Mucosa of stomach (tissue), 1 donor: ENCODE data around the gene PRRT2.
"Not testable (repeated sequence)": the region's sequence is repeated elsewhere in the genome, so short reads cannot be mapped to it uniquely, and the experiment has no call there.

Source experiments
- H3K27me3 ChIP-seq: one replicate; pipeline ENCODE4 v1.7.0; 2013; ENCODE audit warnings: mild to moderate bottlenecking, low read length; ENCODE audit not compliant: control insufficient read depth, insufficient read depth
- H3K36me3 ChIP-seq: one replicate; pipeline ENCODE4 v1.7.0; 2013; ENCODE audit warnings: low read length; ENCODE audit not compliant: control insufficient read depth, insufficient read depth
- H3K4me1 ChIP-seq: one replicate; pipeline ENCODE4 v1.7.0; 2013; ENCODE audit warnings: mild to moderate bottlenecking, low read length; ENCODE audit not compliant: control insufficient read depth, insufficient read depth
- H3K4me3 ChIP-seq: one replicate; pipeline ENCODE4 v1.7.0; 2013; ENCODE audit warnings: low read length
- H3K9ac ChIP-seq: one replicate; pipeline ENCODE4 v1.7.0; 2013; ENCODE audit warnings: mild to moderate bottlenecking, low read length, moderate library complexity
- H3K9me3 ChIP-seq: one replicate; pipeline ENCODE4 v1.7.0; 2013; ENCODE audit warnings: mild to moderate bottlenecking, low read length, moderate library complexity; ENCODE audit not compliant: control insufficient read depth
- donor health status: Pancreatic carcinoma.

PRRT2 gene

DNA sequence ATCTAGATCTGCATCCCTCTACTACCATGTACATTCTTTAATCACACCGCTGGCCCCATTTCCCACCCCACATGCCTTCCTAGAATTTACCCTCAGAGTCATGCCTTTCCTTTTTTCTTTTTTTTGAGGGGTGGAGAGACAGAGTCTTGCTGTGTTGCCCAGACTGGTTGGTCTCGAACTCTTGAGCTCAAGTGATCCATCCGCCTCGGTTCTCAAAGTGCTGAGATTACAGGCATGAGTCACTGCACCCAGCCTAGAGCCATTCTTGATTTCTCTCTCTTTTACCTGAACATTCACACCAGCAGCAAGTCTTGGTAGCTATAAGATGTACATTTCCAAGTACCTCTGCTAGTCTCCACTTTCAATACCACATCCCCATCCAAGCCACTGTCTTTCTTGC lies 6.1 kb downstream of the PRRT2 start:
- no peaks in the 10 kb centered on the region for H3K36me3 ChIP-seq
- no peaks in the 10 kb centered on the region for H3K9me3 ChIP-seq
- no peak overlapping the region for H3K9ac ChIP-seq
- no peak overlapping the region for H3K4me3 ChIP-seq
- H3K4me1 ChIP-seq, result peaks cover 52% of the 10 kb centered on the region
- peaks cover 12% of the 10 kb centered on the region for H3K27me3 ChIP-seq

DNA sequence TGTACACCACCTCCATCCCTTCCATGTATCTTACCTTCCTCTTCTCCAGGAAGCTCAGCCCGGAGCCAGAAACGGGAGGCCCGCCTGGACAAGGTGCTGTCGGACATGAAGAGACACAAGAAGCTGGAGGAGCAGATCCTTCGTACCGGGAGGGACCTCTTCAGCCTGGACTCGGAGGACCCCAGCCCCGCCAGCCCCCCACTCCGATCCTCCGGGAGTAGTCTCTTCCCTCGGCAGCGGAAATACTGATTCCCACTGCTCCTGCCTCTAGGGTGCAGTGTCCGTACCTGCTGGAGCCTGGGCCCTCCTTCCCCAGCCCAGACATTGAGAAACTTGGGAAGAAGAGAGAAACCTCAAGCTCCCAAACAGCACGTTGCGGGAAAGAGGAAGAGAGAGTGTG lies 7.5 kb downstream of the PRRT2 start:
- Histone ChIP-seq H3K4me1 (peaks cover 63% of the 10 kb centered on the region), H3K36me3 (no peaks in the 10 kb centered on the region), H3K4me3 (peak overlapping the region; percentile 79), H3K27me3 (no peaks in the 10 kb centered on the region), H3K9ac (peak overlapping the region; percentile 76), H3K9me3 (no peaks in the 10 kb centered on the region)

DNA sequence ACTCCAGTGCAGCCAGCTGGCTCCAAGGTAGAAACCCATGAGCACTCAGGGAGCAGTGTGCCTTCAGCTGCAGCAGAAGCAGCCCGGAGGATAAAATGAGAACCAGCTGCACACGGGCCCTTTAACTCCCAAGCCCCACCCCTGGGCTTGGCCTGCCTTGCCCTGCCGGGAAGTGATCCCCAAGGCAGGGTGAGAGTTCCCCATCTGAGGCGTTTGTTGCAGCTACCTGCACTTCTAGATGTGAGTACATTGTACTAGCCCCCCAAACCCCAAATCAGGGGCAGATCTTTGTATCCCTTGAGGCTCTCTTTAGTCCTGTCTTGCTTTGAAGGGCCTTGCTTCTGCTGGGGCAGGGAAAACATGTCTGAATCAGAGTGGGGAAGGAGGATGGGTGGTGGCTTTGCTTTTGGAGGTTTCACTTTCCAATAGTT lies 8.3 kb downstream of the PRRT2 start, which contains the start of gene MVP:
MVP (plus strand) TSS at position 192 of the 431 bp plus-strand sequence. CDS start 10,088 bp downstream, outside the sequence.
- H3K4me1 ChIP-seq, result peaks cover 63% of the 10 kb centered on the region
- H3K27me3 ChIP-seq, result no peaks in the 10 kb centered on the region
- H3K9ac ChIP-seq, result peak within 1 kb of the TSS; percentile 76
- H3K4me3 ChIP-seq, result peak within 1 kb of the TSS; percentile 79
- no peaks in the 10 kb centered on the region for H3K9me3 ChIP-seq
- no peaks in the 10 kb centered on the region for H3K36me3 ChIP-seq

DNA sequence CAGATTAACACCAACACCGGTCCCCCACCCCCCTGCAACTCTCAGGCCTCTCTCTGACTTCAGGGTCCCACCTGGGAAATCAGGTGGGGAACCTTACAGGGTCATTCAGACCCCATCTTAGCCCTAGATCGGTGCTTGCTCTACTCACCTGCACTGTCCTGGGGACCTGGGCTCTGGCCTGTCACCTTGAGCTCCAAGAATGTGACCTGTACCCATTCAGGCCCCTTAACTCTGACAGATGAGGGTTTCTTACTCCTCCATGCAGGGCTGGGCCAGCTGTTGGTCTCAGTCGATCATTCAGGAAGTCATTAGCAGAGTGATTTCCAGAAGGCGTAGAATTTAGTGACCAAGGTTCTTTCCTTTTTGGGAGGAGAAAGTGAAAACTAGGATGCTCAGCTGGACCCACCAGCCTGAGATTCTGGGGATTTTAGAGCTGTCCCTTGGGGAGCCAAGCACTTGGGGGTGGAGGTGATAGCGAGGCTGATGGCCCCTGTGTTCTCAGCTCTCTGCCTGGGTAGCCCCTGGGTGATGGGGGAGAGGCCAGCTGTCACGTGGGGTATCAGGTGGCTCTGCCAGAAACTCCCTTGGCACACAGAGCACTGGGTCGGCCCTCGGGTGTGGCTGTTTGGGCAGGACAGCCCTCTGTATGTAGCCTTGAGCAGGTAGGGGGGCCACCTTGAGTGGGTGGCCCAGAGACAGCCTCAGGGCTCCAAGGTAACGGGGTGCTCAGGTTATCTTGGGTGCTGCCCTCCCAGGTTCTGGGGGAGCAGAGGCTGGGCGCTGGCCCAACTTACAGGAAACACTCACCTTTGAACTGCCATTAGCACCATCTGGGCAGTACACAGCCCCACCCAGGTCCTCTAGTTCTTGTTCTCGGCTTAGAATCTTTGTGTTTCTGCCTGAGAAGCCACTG lies 9.0 kb downstream of the PRRT2 start:
- Histone ChIP-seq H3K4me3 (peak overlapping the region; percentile 79), H3K4me1 (peaks cover 69% of the 10 kb centered on the region), H3K9ac (peak overlapping the region; percentile 76), H3K9me3 (no peaks in the 10 kb centered on the region), H3K27me3 (no peaks in the 10 kb centered on the region), H3K36me3 (no peaks in the 10 kb centered on the region)

DNA sequence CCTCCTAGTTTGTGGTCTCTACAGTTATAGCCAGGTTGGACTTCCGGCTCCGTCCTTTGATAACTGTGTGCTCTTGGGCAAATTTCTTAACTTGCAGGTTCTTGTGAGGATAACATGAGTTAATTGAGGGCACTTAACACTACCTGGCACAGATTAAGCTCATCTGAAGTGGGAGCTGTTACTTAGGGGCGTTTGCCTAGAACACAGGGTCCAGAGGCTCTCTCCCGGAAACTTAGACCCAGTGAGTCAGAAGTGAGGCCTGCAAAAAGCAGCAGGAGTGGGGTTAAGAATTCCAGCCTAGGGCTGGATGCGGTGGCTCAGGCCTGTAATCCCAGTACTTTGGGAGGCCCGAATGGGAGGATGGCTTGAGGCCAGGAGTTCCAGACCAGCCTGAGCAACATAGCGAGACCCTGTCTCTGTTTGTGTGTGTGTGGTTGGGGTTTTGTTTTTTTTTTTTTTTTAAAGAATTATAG lies 9.7 kb downstream of the PRRT2 start:
- Histone ChIP-seq H3K4me3 (peak overlapping the region; percentile 79), H3K36me3 (no peaks in the 10 kb centered on the region), H3K27me3 (no peaks in the 10 kb centered on the region), H3K4me1 (peaks cover 74% of the 10 kb centered on the region), H3K9me3 (no peaks in the 10 kb centered on the region), H3K9ac (peak overlapping the region; percentile 76)

DNA sequence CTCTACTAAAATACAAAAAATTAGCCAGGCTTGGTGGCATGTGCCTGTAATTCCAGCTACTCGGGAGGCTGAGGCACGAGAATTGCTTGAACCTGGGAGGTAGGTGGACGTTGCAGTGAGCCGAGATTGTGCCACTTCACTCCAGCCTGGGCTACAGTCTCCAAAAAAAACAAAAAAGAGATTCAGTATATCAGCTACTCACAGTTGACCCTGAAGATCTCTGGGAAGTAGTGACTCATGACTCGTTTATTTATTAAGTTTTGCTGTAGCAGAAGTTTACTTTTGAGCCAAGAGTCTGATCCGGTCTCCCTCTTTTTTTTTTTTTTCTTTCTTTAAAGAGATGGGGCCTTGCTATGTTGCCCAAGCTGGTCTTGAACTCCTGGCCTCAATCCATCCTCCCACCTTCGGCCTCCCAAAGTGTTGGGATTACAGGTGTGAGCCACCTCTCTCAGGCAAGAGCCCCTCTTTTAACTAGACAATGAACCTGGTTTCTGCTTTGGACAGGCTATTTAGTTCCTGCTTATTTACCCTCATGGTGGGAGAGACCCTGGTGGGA lies 12.7 kb downstream of the PRRT2 start:
- Histone ChIP-seq H3K9me3 (no peaks in the 10 kb centered on the region), H3K9ac (peak overlapping the region; percentile 48), H3K4me1 (peaks cover 59% of the 10 kb centered on the region), H3K27me3 (no peaks in the 10 kb centered on the region), H3K36me3 (no peaks in the 10 kb centered on the region), H3K4me3 (no peak overlapping the region)

DNA sequence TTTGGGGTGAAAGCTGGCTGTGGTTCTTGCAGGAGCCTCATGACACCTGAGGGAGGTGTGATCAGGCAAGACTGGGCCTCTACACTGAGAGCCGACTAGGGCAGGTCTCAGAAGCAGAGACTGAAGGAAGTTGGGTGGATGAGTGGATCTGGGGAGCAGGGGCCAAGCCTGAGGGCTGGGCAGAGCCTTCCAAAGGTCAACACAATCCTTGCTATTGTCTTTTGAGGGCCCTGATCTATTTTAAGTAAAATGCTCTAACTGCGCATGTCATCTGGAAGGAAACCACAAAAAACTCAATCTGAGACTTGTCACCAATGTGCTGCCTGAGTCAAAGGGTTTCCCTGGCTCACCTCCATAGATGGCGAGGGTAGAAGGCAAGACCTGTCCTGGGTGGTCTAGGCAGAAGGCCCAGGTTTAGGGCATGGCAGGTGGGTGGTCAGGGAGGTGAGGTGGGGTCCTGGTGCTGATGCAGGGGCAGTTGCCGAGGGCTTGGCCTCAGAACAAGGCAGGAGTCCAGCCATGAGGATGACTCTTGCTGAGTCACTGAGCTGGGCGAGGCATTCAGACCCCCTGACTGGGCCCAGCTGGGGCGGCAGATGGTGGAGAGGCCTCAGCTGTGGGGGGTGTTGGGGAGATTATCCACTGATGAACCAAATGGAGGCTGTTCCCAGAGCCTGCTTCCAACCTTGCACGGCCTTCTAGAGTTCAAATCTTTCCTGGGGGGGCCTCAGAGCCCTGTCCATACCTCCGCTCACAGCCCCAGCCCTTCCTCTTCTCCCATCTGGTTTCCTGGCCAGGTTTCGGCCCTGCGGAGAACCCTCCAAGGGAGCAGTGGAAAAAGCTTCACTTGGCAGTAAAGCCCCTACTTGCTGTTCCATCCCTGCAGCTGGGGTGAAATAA lies 13.4 kb downstream of the PRRT2 start:
- Histone ChIP-seq H3K9me3 (no peaks in the 10 kb centered on the region), H3K9ac (peak overlapping the region; percentile 48), H3K27me3 (no peaks in the 10 kb centered on the region), H3K4me3 (no peak overlapping the region), H3K4me1 (peaks cover 59% of the 10 kb centered on the region), H3K36me3 (peaks cover 4% of the 10 kb centered on the region)

DNA sequence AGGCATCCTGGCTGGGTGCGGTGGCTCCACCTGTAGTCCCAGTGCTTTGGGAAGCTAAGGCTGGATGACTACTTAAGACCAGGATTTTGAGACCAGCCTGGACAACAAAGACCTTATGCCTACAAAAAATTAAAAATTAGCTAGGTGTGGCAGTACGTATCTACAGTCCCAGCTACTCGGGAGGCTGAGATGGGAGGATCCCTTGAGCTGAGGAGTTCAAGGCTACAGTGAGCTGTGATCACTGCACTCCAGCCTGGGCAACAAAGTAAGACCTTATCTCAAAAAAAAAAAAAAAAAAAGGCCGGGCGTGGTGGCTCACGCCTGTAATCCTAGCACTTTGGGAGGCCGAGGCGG lies 14.3 kb downstream of the PRRT2 start:
- H3K9ac ChIP-seq, result no peak overlapping the region
- no peaks in the 10 kb centered on the region for H3K27me3 ChIP-seq
- H3K36me3 ChIP-seq, result peaks cover 10% of the 10 kb centered on the region
- H3K4me3 ChIP-seq, result no peak overlapping the region
- no peaks in the 10 kb centered on the region for H3K9me3 ChIP-seq
- peaks cover 59% of the 10 kb centered on the region for H3K4me1 ChIP-seq

DNA sequence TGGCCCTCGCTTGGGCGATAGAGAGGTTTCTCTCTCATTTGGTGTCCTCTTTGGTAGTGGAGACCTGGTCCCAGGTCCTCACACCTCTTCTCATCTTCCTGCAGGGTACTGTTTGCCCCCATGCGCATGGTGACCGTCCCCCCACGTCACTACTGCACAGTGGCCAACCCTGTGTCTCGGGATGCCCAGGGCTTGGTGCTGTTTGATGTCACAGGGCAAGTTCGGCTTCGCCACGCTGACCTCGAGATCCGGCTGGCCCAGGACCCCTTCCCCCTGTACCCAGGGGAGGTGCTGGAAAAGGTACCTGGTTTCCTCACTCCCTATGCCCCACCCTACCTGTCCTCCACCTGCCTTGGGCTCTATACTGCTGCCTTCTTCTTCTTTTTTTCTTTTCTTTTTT lies 18.8 kb downstream of the PRRT2 start:
- Histone ChIP-seq H3K9me3 (no peaks in the 10 kb centered on the region), H3K27me3 (no peaks in the 10 kb centered on the region), H3K9ac (no peak overlapping the region), H3K4me3 (no peak overlapping the region), H3K36me3 (peaks cover 25% of the 10 kb centered on the region), H3K4me1 (peaks cover 14% of the 10 kb centered on the region)

DNA sequence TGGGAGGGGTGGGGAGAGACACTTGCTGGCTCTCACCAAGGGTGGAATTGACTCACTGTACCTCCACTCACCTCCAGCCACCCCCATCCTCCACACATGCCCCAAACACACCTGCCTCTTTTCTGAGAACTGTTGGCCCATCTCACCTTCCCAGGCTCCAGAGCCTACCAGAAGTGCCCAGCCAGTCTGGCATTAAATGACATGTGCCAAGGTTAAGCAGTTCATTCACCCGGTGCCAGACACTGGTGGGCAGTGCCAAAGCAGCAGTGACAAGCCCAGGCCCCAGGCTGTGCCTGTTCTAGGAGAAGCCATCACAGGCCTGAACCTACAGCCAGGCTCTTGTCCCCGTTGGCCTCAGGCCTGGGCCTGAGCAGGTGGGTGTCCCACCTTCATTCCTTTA lies 19.5 kb downstream of the PRRT2 start:
- H3K27me3 ChIP-seq, result no peaks in the 10 kb centered on the region

DNA sequence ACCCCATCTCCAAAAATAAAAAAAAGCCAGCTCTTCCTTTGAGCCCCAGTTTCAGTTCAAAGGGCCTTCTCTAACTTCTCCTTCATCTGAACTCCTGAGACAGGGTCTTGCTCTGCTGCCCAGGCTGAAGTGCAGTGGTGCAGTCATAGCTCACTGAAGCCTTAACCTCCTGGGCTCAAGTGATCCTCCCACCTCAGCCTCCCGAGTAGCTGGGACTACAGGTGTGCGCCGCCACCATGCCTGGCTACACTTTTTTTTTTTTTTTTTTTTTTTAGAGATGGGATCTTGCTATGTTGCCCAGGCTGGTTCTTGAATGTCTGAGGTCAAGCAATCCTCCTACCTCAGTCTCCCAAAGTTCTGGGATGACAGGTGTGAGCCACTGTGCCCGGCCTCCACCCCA lies 21.2 kb downstream of the PRRT2 start:
- H3K27me3 ChIP-seq, H3K9ac ChIP-seq, H3K4me1 ChIP-seq, H3K4me3 ChIP-seq, H3K9me3 ChIP-seq: not testable (repeated sequence)
- peaks cover 25% of the 10 kb centered on the region for H3K36me3 ChIP-seq

More for the DNA sequence above, 19.5 kb downstream of the PRRT2 start:
- H3K4me1 ChIP-seq, result peaks cover 7% of the 10 kb centered on the region
- H3K9me3 ChIP-seq, result no peaks in the 10 kb centered on the region
- no peak overlapping the region for H3K9ac ChIP-seq
- H3K36me3 ChIP-seq, result peaks cover 25% of the 10 kb centered on the region
- H3K4me3 ChIP-seq, result no peak overlapping the region
